Measurements from ENCODE around the gene IL10RA. TPM values are rescaled to one million over a fixed set of nuclear protein-coding genes. Genes with fewer than 3 reads are reported as not detected.

Gene IL10RA
- total and polyA plus RNA-seq, 2 experiments from 2014 or later: 0.10 TPM; not detected in 1

GRCh38 chr11:118017111-118017510 lies 30.9 kb downstream of the IL10RA start:
- DNase-seq (ENCODE audit: low spot score) (no peak), ATAC-seq (no peak)
- H3K27ac ChIP-seq (ENCODE audit: low read depth): no peak overlapping the region
- Mint-ChIP-seq H3K27me3 (ENCODE audit: insufficient read depth, low read depth, poor library complexity) (peaks cover 5% of the 10 kb centered on the region), H3K4me1 (no peaks in the 10 kb centered on the region), H3K36me3 (ENCODE audit: low read depth) (no peaks in the 10 kb centered on the region), H3K9me3 (peaks cover 18% of the 10 kb centered on the region), H3K4me3 (no peak overlapping the region), H3K27ac (no peak overlapping the region)
- H3K9me2 ChIP-seq (ENCODE audit: insufficient read depth): 0 out of 2 replicates have a peak, but pooled peaks cover 12% of the 10 kb centered on the region
- H3K4me2 ChIP-seq: no peak overlapping the region
- H3K36me3 ChIP-seq (ENCODE audit: insufficient read depth): no peaks in the 10 kb centered on the region
- H3K4me3 ChIP-seq: no peak overlapping the region
- H3K27me3 ChIP-seq (ENCODE audit: insufficient read depth): no peaks in the 10 kb centered on the region
- H2AFZ ChIP-seq: no peak overlapping the region
- H3F3A ChIP-seq (replicated peaks; ENCODE audit: low read depth): no peaks in the 10 kb centered on the region
- no peak for TF ChIP-seq ZNF462 (CRISPR knock-in tag; IDR thresholded peaks at IDR 0.05)
- TF ChIP-seq CREB1 (CRISPR knock-in tag; IDR thresholded peaks at IDR 0.05; ENCODE audit: low read depth): no peak
- TF ChIP-seq CTCF (conservative IDR thresholded peaks at IDR 0.05; ENCODE audit: low read depth in 2 of 2): no peak
- no peak for TF ChIP-seq EZH2phosphoT487 (IDR thresholded peaks at IDR 0.05; ENCODE audit: unreplicated experiment)
- H3K4me1 ChIP-seq (ENCODE audit: insufficient read depth): no peaks in the 10 kb centered on the region
- H3K79me2 ChIP-seq (replicated peaks; ENCODE audit: insufficient read depth): no peaks in the 10 kb centered on the region
- no peaks in the 10 kb centered on the region for H4K20me1 ChIP-seq (replicated peaks; ENCODE audit: insufficient read depth)
